HK-2 (cell line): ENCODE results near the gene CDKAL1.
"Not testable (repeated sequence)": the region's sequence is repeated elsewhere in the genome, so short reads cannot be mapped to it uniquely, and the experiment has no call there.

Source experiments
- DNase-seq: peaks from one replicate; pipeline ENCODE4 v3.0.0-alpha.2; 2018; ENCODE audit not compliant: unreplicated experiment

The CDKAL1 gene

GRCh38 chr6:21173031-21173430, 638.8 kb downstream of the CDKAL1 start:
- DNase-seq, result no peak

DNA sequence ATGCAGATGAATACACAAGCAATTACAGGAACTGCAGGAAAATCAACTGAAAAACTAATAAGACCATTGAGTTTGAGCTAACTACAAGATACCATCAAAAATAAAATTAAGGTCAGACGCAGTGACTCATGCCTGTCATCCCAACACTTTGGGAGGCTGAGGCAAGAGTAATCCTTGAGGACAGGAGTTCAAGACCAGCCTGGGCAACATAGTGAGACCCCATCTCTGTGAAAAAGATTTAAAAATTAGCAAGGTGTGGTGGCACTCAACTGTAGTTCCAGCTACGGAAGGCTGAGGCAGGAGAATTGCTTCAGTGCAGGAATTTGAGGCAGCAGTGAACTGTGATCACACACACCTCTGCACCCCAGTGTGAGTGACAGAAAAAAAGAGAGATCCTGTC, 639.4 kb downstream of the CDKAL1 start:
- no peak for DNase-seq

GRCh38 chr6:21176197-21176596, 641.9 kb downstream of the CDKAL1 start:
- no peak for DNase-seq

DNA sequence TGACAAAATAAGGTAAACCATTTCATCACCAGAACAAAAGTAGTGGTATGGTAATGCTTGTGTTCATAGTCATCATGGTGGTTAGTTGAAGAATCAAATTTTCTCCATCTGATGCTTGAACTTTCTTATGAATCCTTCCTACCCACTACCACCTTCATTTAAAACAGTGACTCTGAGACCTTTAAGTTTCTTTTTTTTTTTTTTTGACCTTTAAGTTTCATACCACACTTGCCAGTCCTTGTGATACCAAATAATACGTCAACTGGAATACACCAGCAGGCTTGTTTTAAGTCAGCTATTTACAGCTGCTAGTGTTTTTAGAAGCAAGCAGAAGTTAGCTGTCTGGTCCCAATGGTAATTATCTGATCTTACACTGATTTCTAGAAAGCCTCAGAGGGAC, 645.9 kb downstream of the CDKAL1 start:
- no peak for DNase-seq

GRCh38 chr6:21180800-21181337, 646.6 kb downstream of the CDKAL1 start:
- DNase-seq, result no peak

DNA sequence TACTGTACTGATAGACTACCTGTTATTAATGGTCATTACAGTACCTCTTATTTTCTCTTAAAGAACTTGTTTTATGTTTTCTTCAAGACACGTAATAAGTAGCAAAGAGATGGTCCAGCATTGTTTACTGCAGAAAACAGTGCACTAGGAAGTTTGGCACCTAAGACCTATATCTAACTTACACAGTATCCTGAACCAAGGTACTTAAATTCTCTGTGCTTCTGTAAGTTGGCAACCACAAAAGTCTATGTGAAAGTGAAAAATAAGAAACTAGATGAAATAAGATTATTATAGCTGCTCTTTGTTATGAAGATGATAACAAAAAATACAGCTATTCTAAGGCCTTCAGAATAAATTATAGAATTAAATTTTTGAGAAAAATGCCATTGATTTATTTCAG, 647.6 kb downstream of the CDKAL1 start:
- DNase-seq, result no peak

DNA sequence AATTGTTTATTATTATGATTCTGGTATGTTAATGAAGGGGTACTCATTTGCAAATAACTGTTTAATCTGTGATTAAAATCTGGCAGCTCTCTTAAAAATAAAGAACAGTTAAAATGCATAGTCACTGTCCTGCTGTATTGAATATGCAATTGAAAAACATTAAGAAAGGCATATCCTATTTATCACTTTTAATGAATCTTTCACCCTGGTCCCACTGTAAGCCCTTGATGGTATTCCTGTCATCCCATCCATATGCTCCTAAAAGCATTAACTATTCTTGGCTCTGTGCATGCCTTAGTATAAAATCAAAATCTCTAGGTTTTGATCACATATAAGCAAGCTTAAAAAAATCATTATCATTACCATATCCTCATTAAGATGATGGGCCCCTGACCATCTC, 648.3 kb downstream of the CDKAL1 start:
- DNase-seq, result no peak

GRCh38 chr6:21185861-21186478, 651.7 kb downstream of the CDKAL1 start:
- no peak for DNase-seq

- DNase-seq, result no peak
Observed at GRCh38 chr6:21186479-21187055, 652.3 kb downstream of the CDKAL1 start.

DNA sequence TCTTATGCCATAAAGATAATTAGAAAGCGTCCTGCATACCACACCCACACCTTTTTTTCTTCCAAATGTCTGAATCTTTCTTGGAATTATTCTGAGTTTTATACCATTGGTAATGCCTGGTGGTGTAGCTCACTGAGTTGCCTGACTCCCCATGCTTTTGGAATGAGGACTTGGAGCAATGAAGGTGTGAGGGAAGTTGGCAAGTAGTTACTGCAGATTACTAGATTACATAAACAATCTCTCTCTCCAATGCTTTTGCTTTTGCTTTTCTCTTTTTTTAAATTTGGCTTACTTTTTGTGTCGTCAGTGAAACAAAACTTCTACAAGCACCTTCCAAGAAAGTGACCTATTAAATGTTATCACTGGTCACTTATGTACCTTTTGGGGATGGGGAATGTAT, 653.2 kb downstream of the CDKAL1 start:
- DNase-seq, result no peak

- no peak for DNase-seq
Observed at GRCh38 chr6:21188505-21189223, 654.4 kb downstream of the CDKAL1 start.

DNA sequence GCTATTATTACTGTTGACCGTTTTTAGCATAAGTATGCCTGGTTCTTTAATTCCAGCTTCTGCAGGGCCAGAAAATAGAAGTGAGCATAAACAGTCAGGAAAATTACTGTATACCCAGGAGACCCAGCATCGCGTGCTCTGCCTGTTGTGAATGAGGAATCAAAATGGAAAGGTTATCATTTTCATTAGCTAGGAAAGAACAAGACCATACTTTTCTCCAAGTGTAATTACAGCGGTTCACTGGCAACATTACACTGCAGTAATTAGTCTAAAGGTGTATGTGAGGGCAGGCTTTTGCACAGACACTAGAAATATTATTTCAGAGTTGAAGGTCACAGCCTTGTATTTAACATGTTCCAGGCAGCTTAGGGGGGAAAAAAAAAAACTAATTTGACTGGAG, 655.5 kb downstream of the CDKAL1 start:
- no peak for DNase-seq

GRCh38 chr6:21190701-21191100, 656.4 kb downstream of the CDKAL1 start:
- DNase-seq, result no peak

GRCh38 chr6:21193790-21194475, 659.7 kb downstream of the CDKAL1 start:
- DNase-seq, result no peak

DNA sequence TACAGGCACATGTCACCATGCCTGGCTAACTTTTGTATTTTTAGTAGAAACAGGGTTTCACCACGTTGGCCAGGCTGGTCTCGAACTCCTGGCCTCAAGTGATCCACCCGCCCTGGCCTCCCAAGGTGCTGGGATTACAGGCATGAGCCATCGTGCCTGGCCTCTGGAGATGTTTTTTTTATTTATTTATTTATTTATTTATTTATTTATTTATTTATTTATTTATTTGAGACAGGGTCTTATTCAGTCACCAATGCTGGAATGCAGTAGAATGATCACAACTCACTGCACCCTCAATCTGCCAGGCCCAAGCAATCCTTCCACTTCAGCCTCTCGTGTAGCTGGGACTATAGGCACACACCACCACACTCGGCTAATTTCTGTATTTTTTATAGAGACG, 661.0 kb downstream of the CDKAL1 start:
- DNase-seq, result not testable (repeated sequence)

DNA sequence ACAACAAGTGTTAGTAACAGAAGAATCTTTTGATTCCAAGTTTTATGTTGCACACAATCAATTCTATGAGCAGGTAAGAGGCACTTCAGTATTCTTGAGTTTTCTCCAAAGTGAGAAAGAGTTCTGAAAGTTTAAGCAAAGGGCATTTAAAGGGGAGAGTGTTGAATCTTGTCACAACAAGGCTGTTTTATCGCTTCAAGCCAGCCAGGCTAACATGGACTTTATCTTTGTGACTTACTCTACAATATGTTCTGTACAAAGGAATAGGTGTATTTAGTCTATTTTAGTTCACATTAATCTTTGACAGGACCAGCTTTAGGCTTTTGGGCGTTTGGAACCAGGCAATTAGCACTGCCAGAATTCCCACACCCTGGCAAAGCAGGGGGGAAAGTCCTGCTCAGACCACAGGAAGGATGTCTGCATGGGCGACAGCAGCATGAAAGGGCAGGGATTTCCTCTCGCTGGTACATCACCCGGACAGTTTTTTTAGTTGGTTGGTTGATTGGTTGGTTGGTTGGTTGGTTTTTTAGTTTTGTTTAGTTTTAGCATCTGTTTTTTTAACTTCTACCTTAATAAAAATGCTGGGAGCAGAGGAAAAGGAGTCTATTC, 663.9 kb downstream of the CDKAL1 start:
- peak; percentile 12 for DNase-seq

- no peak for DNase-seq
Observed at GRCh38 chr6:21199262-21199661, 665.0 kb downstream of the CDKAL1 start.

DNA sequence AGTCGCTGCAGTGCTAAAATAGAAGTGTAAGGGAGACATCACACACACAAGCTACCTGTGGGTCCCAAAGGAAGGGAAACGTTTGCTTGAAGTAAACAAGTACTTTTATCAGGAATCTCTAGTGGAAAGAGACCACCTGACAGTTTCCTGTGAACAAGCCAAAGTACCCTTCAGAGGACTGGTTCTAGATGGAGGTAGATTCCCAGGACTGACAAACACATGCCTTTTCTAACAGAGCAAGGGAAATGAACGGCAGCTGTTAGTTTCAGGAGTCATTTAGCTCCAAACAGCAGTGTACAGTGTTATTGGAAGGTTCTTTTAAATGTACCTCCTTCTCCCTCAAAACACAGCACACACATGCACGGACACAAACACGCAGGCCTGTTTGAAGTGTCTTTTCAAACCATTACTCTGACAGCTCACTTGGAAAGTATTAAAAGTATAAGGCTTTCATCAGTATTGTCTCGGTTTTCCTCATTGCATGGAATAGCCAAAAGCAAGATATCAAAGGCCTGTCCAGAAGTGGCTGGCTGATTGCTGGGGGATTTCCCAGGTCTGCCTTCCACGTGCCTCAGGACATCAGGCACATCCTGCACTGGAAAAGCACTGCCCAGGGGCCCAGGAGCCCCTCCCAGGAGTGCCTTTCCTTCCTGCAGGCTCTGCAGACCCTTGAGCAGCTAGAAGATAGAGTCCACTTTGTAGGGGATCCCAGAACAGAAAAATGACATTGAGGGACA, 666.0 kb downstream of the CDKAL1 start:
- peak; percentile 13 for DNase-seq

- no peak for DNase-seq
Observed at GRCh38 chr6:21201187-21201586, 666.9 kb downstream of the CDKAL1 start.

- no peak for DNase-seq
Observed at GRCh38 chr6:21201637-21202350, 667.5 kb downstream of the CDKAL1 start.

GRCh38 chr6:21202521-21202920, 668.3 kb downstream of the CDKAL1 start:
- DNase-seq, result no peak
